GM21737 (cell line): ENCODE results near the gene USP35.

Experiments
- ATAC-seq: cut with Tn5 transposase; IDR thresholded peaks from one replicate; pipeline ENCODE4 v1.9.1; 2021; ENCODE audit warnings: mild to moderate bottlenecking, moderate library complexity; ENCODE audit not compliant: unreplicated experiment

The USP35 gene

GRCh38 chr11:78195917-78196560 is 7.3 kb downstream of the USP35 start:
- no peak for ATAC-seq

- ATAC-seq, result no peak
Observed at GRCh38 chr11:78196661-78197091, 8.0 kb downstream of the USP35 start.

- no peak for ATAC-seq
Observed at GRCh38 chr11:78197816-78198215, 9.1 kb downstream of the USP35 start.

GRCh38 chr11:78199015-78199652 is 10.4 kb downstream of the USP35 start:
- ATAC-seq, result no peak

- no peak for ATAC-seq
Observed at GRCh38 chr11:78199653-78200015, 10.9 kb downstream of the USP35 start.

GRCh38 chr11:78200061-78200460 is 11.3 kb downstream of the USP35 start:
- ATAC-seq, result no peak

- no peak for ATAC-seq
Observed at GRCh38 chr11:78200553-78200952, 11.8 kb downstream of the USP35 start.

- no peak for ATAC-seq
Observed at GRCh38 chr11:78201096-78201818, 12.5 kb downstream of the USP35 start.

GRCh38 chr11:78202733-78203167 is 14.0 kb downstream of the USP35 start:
- no peak for ATAC-seq

- no peak for ATAC-seq
Observed at GRCh38 chr11:78203184-78203583, 14.5 kb downstream of the USP35 start.

- no peak for ATAC-seq
Observed at GRCh38 chr11:78205256-78205655, 16.5 kb downstream of the USP35 start.

- no peak for ATAC-seq
Observed at GRCh38 chr11:78205691-78206090, 17.0 kb downstream of the USP35 start.

GRCh38 chr11:78207532-78208256 is 19.0 kb downstream of the USP35 start:
- ATAC-seq, result no peak

GRCh38 chr11:78208257-78209165 is 19.8 kb downstream of the USP35 start:
- ATAC-seq, result no peak

GRCh38 chr11:78209478-78209877 is 20.8 kb downstream of the USP35 start:
- ATAC-seq, result no peak

GRCh38 chr11:78210000-78210608 is 21.4 kb downstream of the USP35 start:
- ATAC-seq, result no peak

- ATAC-seq, result no peak
Observed at GRCh38 chr11:78211565-78211964, 22.8 kb downstream of the USP35 start.

GRCh38 chr11:78212586-78213371 is 24.1 kb downstream of the USP35 start:
- ATAC-seq, result no peak
